Trophoblast cell (in vitro differentiated cells and primary cell): ENCODE results near the gene FANCC.
"Not testable (repeated sequence)": the region's sequence is repeated elsewhere in the genome, so short reads cannot be mapped to it uniquely, and the experiment has no call there.

Experiments used
- DNase-seq, 2 donors: peaks; one replicate each; pipeline ENCODE4 v3.0.0-alpha.2; 2016
- H2AFZ ChIP-seq: 2 replicates; pipeline ENCODE4 v1.6.1; 2013; ENCODE audit warnings: low read length, moderate library complexity, mild to moderate bottlenecking; ENCODE audit not compliant: insufficient read depth, poor library complexity
- H2AK5ac ChIP-seq: 2 replicates; pipeline ENCODE4 v1.6.1; 2013; ENCODE audit warnings: mild to moderate bottlenecking, low read length
- H2BK120ac ChIP-seq: 2 replicates; pipeline ENCODE4 v1.6.1; 2013; ENCODE audit warnings: low read length, mild to moderate bottlenecking, moderate library complexity; ENCODE audit not compliant: insufficient read depth, poor library complexity
- H2BK12ac ChIP-seq: 2 replicates; pipeline ENCODE4 v1.6.1; 2013; ENCODE audit warnings: mild to moderate bottlenecking, low read length, moderate library complexity
- H2BK5ac ChIP-seq: 2 replicates; pipeline ENCODE4 v1.6.1; 2013; ENCODE audit warnings: low read length, low read depth, moderate library complexity, mild to moderate bottlenecking; ENCODE audit not compliant: poor library complexity
- H3K14ac ChIP-seq: 2 replicates; pipeline ENCODE4 v1.6.1; 2013; ENCODE audit warnings: mild to moderate bottlenecking, low read length
- H3K18ac ChIP-seq: 2 replicates; pipeline ENCODE4 v1.6.1; 2013; ENCODE audit warnings: mild to moderate bottlenecking, low read length
- H3K23ac ChIP-seq: 2 replicates; pipeline ENCODE4 v1.6.1; 2013; ENCODE audit warnings: low read length
- H3K27ac ChIP-seq: 2 replicates; pipeline ENCODE4 v1.5.1; 2013; ENCODE audit warnings: low read depth, mild to moderate bottlenecking, inconsistent platforms, low read length, moderate library complexity
- H3K27me3 ChIP-seq: 2 replicates; pipeline ENCODE4 v1.6.1; 2013; ENCODE audit warnings: inconsistent platforms, mild to moderate bottlenecking, low read length, moderate library complexity; ENCODE audit not compliant: insufficient read depth
- H3K36me3 ChIP-seq, 2 experiments: 1 replicate in 1 of 2; 2 replicates in 1 of 2; pipeline ENCODE4 v1.6.1; 2013; ENCODE audit warnings: low read length in 2 of 2, mild to moderate bottlenecking in 2 of 2, moderate library complexity in 1 of 2; ENCODE audit not compliant: insufficient read depth in 2 of 2, control insufficient read depth in 1 of 2
- H3K4ac ChIP-seq: 2 replicates; pipeline ENCODE4 v1.6.1; 2013; ENCODE audit warnings: low read depth, mild to moderate bottlenecking, low read length, moderate library complexity
- H3K4me1 ChIP-seq, 2 experiments: 1 replicate in 1 of 2; 2 replicates in 1 of 2; pipeline ENCODE4 v1.6.1; 2013; ENCODE audit warnings: low read length in 2 of 2, mild to moderate bottlenecking in 2 of 2, moderate library complexity in 1 of 2; ENCODE audit not compliant: insufficient read depth in 2 of 2, control insufficient read depth in 1 of 2
- H3K4me2 ChIP-seq: 2 replicates; pipeline ENCODE4 v1.6.1; 2013; ENCODE audit warnings: inconsistent platforms, mild to moderate bottlenecking, low read length, moderate library complexity
- H3K4me3 ChIP-seq: 2 replicates; pipeline ENCODE4 v1.5.1; 2013; ENCODE audit warnings: mild to moderate bottlenecking, low read depth, low read length, inconsistent platforms
- H3K79me1 ChIP-seq: one replicate; pipeline ENCODE4 v1.6.1; 2013; ENCODE audit warnings: low read length
- H3K79me2 ChIP-seq: 2 replicates; pipeline ENCODE4 v1.6.1; 2013; ENCODE audit warnings: low read length, mild to moderate bottlenecking; ENCODE audit not compliant: control insufficient read depth, insufficient read depth, poor library complexity
- H3K9ac ChIP-seq: 2 replicates; pipeline ENCODE4 v1.6.1; 2013; ENCODE audit warnings: mild to moderate bottlenecking, low read length
- H3K9me3 ChIP-seq: 2 replicates; pipeline ENCODE4 v1.6.1; 2013; ENCODE audit warnings: low read depth, mild to moderate bottlenecking, control low read depth, inconsistent platforms, low read length; ENCODE audit not compliant: insufficient read depth
- H4K12ac ChIP-seq: 2 replicates; pipeline ENCODE4 v1.6.1; 2013; ENCODE audit warnings: low read depth, mild to moderate bottlenecking, low read length, moderate library complexity
- H4K8ac ChIP-seq: 2 replicates; pipeline ENCODE4 v1.6.1; 2013; ENCODE audit warnings: low read depth, mild to moderate bottlenecking, low read length, moderate library complexity
- H4K91ac ChIP-seq: one replicate; pipeline ENCODE4 v1.6.1; 2013; ENCODE audit warnings: low read depth, mild to moderate bottlenecking, low read length, moderate library complexity
- WGBS: extraction: QIAGEN DNeasy Blood & Tissue Kit; methylation state at CpG from one replicate; pipeline ENCODE4 v1.1.7; 2013; ENCODE audit warnings: missing lambda C conversion rate; ENCODE audit not compliant: insufficient read length, insufficient coverage; ENCODE audit errors: extremely low coverage; 5-methylcytosine and 5-hydroxymethylcytosine counted together

The FANCC gene

DNA sequence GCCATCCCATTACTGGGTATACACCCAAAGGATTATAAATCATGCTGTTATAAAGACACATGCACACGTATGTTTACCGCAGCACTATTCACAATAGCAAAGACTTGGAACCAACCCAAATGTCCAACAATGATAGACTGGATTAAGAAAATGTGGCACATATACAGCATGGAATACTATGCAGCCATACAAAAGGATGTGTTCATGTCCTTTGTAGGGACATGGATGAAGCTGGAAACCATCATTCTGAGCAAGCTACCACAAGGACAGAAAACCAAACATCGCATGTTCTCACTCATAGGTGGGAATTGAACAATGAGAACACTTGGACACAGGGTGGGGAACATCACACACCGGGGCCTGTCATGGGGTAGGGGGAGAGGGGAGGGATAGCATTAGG is 97.2 kb downstream of the FANCC start:
- H3K27me3 ChIP-seq, H3K4ac ChIP-seq, H4K8ac ChIP-seq, H3K36me3 ChIP-seq, H3K9me3 ChIP-seq, H3K79me2 ChIP-seq, H2AK5ac ChIP-seq, H2BK120ac ChIP-seq, H2AFZ ChIP-seq, H3K4me1 ChIP-seq, H3K27ac ChIP-seq, H3K18ac ChIP-seq, H3K23ac ChIP-seq, DNase-seq, H4K12ac ChIP-seq, H3K14ac ChIP-seq, H3K9ac ChIP-seq, H4K91ac ChIP-seq, H3K4me2 ChIP-seq, H3K79me1 ChIP-seq, H2BK12ac ChIP-seq, H3K4me3 ChIP-seq, H2BK5ac ChIP-seq: not testable (repeated sequence)
- WGBS = no CpG with 5 or more reads among the region's 4 CpGs

DNA sequence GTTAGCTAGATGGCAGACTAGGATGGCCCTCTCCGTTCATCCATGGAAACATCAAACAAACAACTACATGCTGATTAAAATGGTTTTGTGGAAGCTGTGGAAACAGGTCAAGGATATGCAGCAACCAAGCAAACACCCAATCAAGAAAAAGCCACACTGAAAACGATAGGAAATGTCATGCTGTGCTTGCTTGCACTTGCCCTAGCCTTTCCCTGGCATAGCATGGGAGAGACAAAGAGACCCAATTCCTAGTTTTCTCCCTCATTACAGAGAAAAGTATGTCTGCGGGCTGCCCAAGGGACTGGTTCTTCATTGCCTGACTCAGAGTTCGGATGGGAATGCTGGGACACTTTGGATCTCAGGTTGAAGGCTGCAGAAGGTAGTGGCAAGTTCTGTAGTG is 98.7 kb downstream of the FANCC start:
- no CpG with 5 or more reads among the region's 4 CpGs for WGBS
- Histone ChIP-seq H3K14ac (no peak overlapping the region), H2BK120ac (no peak overlapping the region), H3K27me3 (no peaks in the 10 kb centered on the region), H3K9ac (no peak overlapping the region), H4K8ac (no peak overlapping the region), H4K91ac (no peak overlapping the region), H4K12ac (no peak overlapping the region), H3K36me3 (no peaks in the 10 kb centered on the region), H3K23ac (no peak overlapping the region), H3K79me1 (no peaks in the 10 kb centered on the region), H3K9me3 (no peaks in the 10 kb centered on the region), H3K4ac (no peak overlapping the region), H2BK12ac (no peak overlapping the region), H3K4me3 (no peak overlapping the region), H2AFZ (no peak overlapping the region), H3K4me1 (no peaks in the 10 kb centered on the region), H3K79me2 (no peaks in the 10 kb centered on the region), H2AK5ac (no peak overlapping the region), H3K18ac (no peak overlapping the region), H2BK5ac (no peak overlapping the region), H3K27ac (no peak overlapping the region), H3K4me2 (no peak overlapping the region)
- DNase-seq = no peak

DNA sequence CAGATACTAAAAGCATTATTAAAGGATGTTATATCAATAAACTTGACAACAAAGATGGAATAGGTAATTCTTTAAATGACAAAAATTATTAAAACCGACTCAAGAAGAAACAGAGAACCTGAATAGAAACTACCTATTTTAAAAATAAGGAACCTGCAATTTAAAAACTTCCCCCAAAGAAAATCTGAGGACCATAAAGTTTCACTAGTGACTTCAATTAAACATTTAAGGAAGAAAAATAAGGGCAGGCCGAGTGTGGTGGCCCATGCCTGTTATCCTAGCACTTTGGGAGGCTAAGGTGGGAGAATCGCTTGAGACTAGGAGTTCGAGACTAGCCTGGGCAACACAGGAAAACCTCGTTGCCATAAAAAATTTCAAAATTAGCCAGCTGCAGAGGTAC is 99.6 kb downstream of the FANCC start:
- Histone ChIP-seq H2AFZ (no peak overlapping the region), H2BK12ac (no peak overlapping the region), H3K36me3 (no peaks in the 10 kb centered on the region), H3K4ac (no peak overlapping the region), H3K23ac (no peak overlapping the region), H3K27ac (no peak overlapping the region), H2BK5ac (no peak overlapping the region), H3K14ac (no peak overlapping the region), H3K79me1 (no peaks in the 10 kb centered on the region), H3K79me2 (no peaks in the 10 kb centered on the region), H3K27me3 (no peaks in the 10 kb centered on the region), H4K91ac (no peak overlapping the region), H4K8ac (no peak overlapping the region), H3K18ac (no peak overlapping the region), H4K12ac (no peak overlapping the region), H2BK120ac (no peak overlapping the region), H3K4me1 (no peaks in the 10 kb centered on the region), H3K9ac (no peak overlapping the region), H3K4me2 (no peak overlapping the region), H2AK5ac (no peak overlapping the region), H3K9me3 (no peaks in the 10 kb centered on the region), H3K4me3 (no peak overlapping the region)
- no peak for DNase-seq
- no CpG with 5 or more reads among the region's 5 CpGs for WGBS

DNA sequence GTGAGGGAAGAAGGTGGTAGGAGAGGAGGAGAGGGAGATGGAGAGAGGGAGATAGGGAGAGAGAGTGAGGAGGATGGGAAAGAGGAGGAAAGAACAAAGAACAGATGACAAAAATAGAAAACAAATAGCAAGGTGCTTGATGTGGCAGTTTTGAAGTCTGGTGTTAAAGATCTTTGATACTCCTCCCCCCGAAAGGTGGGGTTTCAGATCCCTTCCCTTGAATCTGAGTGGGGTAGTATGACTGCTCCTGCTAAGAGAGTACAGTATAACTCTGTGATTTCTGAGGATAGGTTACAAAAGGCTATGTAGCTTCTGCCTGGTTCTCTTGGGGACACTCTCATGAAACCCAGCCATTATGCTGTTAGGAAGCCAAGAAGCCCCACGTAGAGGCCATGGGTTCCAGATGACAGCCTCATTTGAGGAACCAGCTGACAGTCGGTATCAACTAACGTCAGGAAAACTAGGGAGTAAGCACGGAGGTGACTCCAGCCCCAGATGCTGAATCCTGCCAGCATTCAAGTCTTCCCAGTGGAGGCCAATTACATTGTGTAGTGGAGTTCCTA is 102.1 kb downstream of the FANCC start:
- WGBS = no CpG with 5 or more reads among the region's 5 CpGs
- H2AFZ ChIP-seq = no peak overlapping the region
- H4K91ac ChIP-seq = no peak overlapping the region

More for the DNA sequence above, 102.1 kb downstream of the FANCC start:
- no peak for DNase-seq
- Histone ChIP-seq H2AK5ac (no peak overlapping the region), H3K79me1 (no peaks in the 10 kb centered on the region), H3K27me3 (no peaks in the 10 kb centered on the region), H4K8ac (no peak overlapping the region), H3K27ac (no peak overlapping the region), H3K18ac (no peak overlapping the region), H2BK120ac (no peak overlapping the region), H3K4ac (no peak overlapping the region), H3K23ac (no peak overlapping the region), H3K9ac (no peak overlapping the region), H3K9me3 (no peaks in the 10 kb centered on the region), H2BK5ac (no peak overlapping the region), H3K14ac (no peak overlapping the region), H3K79me2 (no peaks in the 10 kb centered on the region), H3K4me1 (no peaks in the 10 kb centered on the region), H3K4me2 (no peak overlapping the region), H4K12ac (no peak overlapping the region), H3K36me3 (no peaks in the 10 kb centered on the region), H3K4me3 (no peak overlapping the region), H2BK12ac (no peak overlapping the region)
